GM12874 (cell line): ENCODE data around the gene IL5RA.

Source experiments
- CTCF ChIP-seq: IDR thresholded peaks from 2 replicates; pipeline ENCODE4 v1.5.1; 2011; ENCODE audit warnings: low read depth, mild to moderate bottlenecking, control low read depth, low read length, moderate library complexity; ENCODE audit not compliant: insufficient read depth

Gene IL5RA

DNA sequence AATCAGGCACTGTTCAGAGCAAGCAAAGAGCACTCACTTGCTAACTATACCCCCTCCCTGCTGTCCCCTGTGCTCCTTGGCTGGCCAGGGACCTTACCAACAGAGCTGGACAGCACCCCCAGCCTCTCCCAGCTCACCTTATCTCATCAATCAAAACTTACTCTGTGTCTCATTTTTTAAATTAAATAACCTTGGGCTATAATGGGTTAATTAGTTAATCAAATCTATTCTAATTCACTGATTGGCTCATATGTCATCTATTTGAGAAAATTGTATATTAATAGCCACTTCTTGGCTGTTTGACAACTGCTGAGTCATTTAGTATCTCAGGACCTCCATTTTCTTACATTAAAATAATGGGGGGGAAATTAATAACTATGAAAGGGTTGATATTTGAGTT, 22.9 kb downstream of the IL5RA start:
- no peak for TF ChIP-seq CTCF

DNA sequence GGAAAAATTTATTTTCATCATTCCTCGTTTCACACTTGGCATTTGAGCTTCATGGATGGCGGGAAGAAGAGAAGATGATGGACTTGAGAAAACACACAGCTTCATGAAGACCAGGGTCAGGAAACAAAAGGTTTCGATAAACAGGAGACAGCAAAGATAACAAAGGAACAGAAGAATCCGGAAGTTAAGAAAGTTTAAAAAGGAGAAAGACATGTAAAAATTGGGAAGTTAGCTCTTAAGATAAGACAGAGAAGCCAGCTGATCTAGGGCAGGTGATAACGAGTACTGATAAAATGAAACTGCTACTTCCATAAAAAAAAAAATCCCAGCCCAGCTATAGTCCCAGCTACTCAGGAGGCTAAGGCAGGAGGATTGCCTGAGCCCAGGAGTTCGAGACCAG, 23.9 kb downstream of the IL5RA start:
- TF ChIP-seq CTCF, result no peak

DNA sequence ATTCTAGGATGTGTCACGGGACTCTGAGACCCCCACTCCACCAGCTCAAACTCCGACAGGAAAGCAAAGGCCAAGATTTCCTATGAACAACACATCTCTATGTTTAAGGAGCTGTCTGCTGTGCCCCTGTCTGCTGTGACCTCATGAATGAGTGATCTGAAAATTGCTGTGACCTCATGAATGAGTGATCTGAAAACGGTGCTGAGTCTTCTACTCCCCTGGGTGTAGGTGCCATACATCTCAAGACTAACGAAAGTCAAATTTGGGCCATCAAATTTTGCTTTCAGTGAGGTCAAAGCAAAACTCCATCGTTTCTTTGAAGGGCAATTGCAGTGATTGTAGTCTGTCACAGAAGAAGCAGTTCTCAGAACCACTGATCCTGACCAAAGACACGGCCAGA, 24.4 kb downstream of the IL5RA start:
- no peak for TF ChIP-seq CTCF

GRCh38 chr3:3084890-3085289, 25.3 kb downstream of the IL5RA start:
- TF ChIP-seq CTCF, result no peak

DNA sequence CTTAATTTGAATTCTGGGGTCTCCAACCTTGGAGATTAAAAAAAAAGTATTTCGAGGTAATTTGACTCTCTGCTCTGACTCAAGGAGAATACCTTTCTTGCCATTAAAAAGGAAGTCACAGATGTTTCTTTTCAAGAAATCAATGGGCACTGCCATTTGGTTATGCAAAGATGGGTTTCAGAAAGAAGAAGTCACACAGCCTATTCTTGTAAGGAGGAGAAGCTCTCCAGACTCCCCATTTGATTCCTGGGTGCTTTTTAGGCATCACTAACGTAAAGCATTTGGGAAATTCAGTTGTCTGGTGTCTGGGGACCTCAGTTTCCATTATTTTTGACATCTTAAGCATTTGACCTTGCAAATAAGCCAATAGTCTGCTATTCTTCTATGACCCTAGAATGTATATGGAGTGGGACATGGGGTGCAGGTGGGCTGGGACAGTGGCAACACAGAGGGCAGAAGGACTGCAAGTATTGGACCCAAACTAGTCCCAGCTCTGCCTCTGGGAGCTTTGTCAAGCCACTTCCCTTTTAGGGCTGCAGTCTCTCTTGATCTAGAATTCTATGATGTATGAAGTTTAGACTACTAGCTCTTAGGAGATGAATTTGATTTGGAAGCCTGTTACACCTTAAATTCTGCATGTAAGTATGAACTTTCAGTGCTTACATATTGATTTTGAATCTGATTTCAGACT, 27.8 kb downstream of the IL5RA start:
- no peak for TF ChIP-seq CTCF

- no peak for TF ChIP-seq CTCF
Observed at GRCh38 chr3:3081381-3082233, 28.6 kb downstream of the IL5RA start.

DNA sequence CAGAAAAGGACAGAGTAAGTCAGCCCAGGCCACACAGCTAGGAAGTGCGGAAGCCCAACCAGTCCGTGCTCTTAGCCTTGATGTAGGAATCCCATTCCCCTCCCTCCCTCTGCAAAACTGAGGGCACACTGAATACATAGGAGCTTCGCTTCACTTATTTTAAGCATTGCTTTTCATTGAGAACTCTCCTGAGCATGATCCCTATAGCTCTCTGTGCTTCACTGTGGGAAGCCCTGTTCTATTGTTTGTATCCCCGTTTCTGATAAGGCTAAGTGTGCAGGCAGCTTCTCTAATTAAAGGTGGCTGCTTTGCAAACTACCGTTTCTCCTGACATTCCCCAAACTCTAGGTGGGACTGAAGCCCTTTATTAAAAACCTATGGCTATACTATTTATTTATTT, 29.9 kb downstream of the IL5RA start:
- no peak for TF ChIP-seq CTCF
